NB4 (cell line): Measurements from ENCODE around the gene FRYL.

Experiments used
- DNase-seq: peaks from one replicate; pipeline ENCODE4 v3.0.0; 2010; ENCODE audit warnings: low read depth
- H3K4me3 ChIP-seq: one replicate; pipeline ENCODE4 v1.5.1; 2011; ENCODE audit warnings: mild to moderate bottlenecking, low read depth, low read length, moderate library complexity
- CTCF ChIP-seq: IDR thresholded peaks from one replicate; pipeline ENCODE4 v1.5.1; 2012; ENCODE audit warnings: low read depth, low read length
- MYC ChIP-seq: IDR thresholded peaks from 2 replicates; pipeline ENCODE4 v1.6.1; 2011; ENCODE audit warnings: low read depth, low read length
- POLR2A ChIP-seq: IDR thresholded peaks from 2 replicates; pipeline ENCODE4 v1.6.1; 2011; ENCODE audit warnings: mild to moderate bottlenecking; ENCODE audit not compliant: insufficient read length; ENCODE audit errors: extremely low read depth
- TF ChIP-seq, protein P1 (sequence below): IDR thresholded peaks from 2 replicates; pipeline ENCODE4 v1.6.1; 2011; ENCODE audit warnings: low read depth, low read length

Gene FRYL

GRCh38 chr4:48790561-48790960 is 10.5 kb upstream of the FRYL start:
- no peak for DNase-seq
- TF ChIP-seq, protein P1, sequence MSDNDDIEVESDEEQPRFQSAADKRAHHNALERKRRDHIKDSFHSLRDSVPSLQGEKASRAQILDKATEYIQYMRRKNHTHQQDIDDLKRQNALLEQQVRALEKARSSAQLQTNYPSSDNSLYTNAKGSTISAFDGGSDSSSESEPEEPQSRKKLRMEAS: no peak
- TF ChIP-seq MYC: no peak
- TF ChIP-seq POLR2A: no peak
- no peak for TF ChIP-seq CTCF
- no peak overlapping the region for H3K4me3 ChIP-seq

DNA sequence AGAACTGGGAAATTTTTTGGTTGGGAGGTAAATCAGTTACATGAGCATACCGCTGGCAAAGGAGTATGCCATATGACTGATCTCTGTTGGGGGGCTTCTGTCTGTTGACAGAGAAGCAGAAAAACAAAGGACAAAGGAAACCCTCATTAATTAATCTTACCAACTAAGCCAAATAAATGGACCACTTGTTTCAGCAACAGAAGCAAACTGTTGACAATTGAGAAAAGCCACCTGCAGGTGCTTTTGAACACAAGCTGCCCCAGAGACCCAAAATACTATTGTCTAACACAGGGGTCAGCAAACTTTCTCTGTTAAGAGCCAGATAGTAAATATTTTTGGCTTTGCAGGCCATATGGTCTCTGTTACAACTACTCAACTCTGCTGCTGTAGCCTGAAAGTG is 7.0 kb upstream of the FRYL start:
- no peak overlapping the region for H3K4me3 ChIP-seq
- TF ChIP-seq, protein P1: no peak
- no peak for TF ChIP-seq CTCF
- TF ChIP-seq MYC: no peak
- no peak for TF ChIP-seq POLR2A
- DNase-seq: no peak

DNA sequence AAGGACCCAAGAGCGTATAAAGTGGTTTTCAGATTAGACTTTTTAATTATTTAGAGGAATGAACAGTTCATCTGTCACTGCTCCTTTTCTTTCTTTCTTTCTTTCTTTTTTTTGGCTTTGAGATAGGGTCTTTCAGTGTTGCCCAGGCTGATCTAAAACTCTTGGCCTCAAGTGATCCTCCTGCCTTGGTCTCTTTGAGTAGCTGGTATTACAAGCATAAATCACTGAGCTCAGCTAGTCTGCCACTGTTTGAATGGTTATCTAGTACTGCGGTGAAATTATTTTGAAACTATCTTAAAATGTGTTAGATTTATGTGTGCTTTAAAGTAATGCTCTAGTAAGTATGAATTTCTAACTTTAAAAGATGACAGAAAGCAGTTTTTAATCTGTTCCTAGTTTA is 6.5 kb upstream of the FRYL start:
- TF ChIP-seq MYC (no peak), CTCF (no peak), POLR2A (no peak)
- TF ChIP-seq, protein P1: no peak
- no peak for DNase-seq
- H3K4me3 ChIP-seq: no peak overlapping the region

GRCh38 chr4:48785302-48785701 is 5.2 kb upstream of the FRYL start:
- TF ChIP-seq, protein P1: no peak
- TF ChIP-seq POLR2A: no peak
- TF ChIP-seq CTCF: no peak
- H3K4me3 ChIP-seq: no peak overlapping the region
- no peak for DNase-seq

DNA sequence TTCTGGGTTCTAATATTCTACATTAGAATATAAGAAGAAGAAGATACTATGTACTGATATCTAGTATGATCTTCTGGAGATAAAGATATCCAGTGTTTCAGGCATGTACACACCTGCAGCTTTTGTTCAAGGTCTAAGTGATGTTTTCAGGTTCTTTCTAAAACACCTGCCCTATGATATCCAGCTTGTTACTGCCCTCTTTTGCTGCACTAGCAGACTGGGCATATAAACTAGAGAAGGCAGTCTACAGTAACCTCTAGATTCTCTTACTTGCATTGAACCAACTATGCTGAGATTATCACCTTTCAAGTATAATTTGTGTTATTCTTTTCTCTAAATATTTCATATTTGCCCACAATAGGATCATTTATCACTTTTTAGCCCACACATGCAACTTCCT is 1.9 kb upstream of the FRYL start:
- DNase-seq: no peak
- H3K4me3 ChIP-seq: no peak overlapping the region
- no peak for TF ChIP-seq MYC
- TF ChIP-seq, protein P1: no peak
- TF ChIP-seq POLR2A: no peak
- no peak for TF ChIP-seq CTCF

GRCh38 chr4:48780865-48781214 is 761 bp upstream of the FRYL start:
- TF ChIP-seq CTCF (no peak), MYC (no peak), POLR2A (no peak)
- TF ChIP-seq, protein P1: 0 out of 2 replicates have a peak, but pooled peaks have one; percentile 14
- DNase-seq: peak; percentile 59
- peak overlapping the region; percentile 87 for H3K4me3 ChIP-seq
